Measurements from ENCODE around the gene REP15. TPM values are rescaled to one million over a fixed set of nuclear protein-coding genes. Genes with fewer than 3 reads are reported as not detected.

The REP15 gene
- total and polyA plus RNA-seq, 2 of the 4 experiments (the other 2 are of a cell fraction) = 0.48 to 2.2 TPM

DNA sequence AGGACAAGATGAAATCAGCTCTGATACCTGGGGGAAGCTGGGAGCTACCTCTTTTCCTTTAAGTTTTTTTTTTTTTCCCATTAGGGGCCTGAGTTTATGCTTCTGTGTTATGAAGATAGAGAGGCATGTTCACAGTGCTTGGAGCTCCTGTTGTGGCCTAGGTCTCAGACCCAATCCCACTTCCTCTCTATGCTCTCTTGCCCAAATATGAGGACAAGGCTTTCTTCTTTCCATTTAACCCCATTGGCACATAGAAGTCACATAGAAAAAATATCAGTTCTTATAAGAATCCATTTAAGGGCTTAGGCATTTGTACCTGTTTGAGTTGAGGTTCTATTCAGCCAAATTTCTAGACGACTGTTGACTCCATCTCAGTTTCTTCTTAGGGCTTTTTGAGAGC, 27.0 kb downstream of the REP15 start:
- Histone ChIP-seq H4K91ac (ENCODE audit: insufficient read depth, low read depth, low read length) (no peak overlapping the region), H3K4me3 (ENCODE audit: insufficient read depth, low read depth, low read length) (no peak overlapping the region), H2BK15ac (ENCODE audit: low read depth, low read length) (no peak overlapping the region), H3K23ac (ENCODE audit: low read depth, low read length) (no peak overlapping the region), H3K9ac (ENCODE audit: low read depth, low read length) (no peak overlapping the region), H2AK5ac (ENCODE audit: low read depth, low read length) (no peak overlapping the region), H3K4me2 (ENCODE audit: low read depth, low read length) (no peak overlapping the region), H2AK9ac (replicated peaks; ENCODE audit: low read depth, low read length, poor library complexity) (no peak overlapping the region), H3K9me3 (ENCODE audit: control insufficient read depth, insufficient read depth, low read length) (no peaks in the 10 kb centered on the region), H2AFZ (replicated peaks; ENCODE audit: low read length, poor library complexity) (no peak overlapping the region), H2BK120ac (ENCODE audit: low read depth, low read length) (no peak overlapping the region), H4K20me1 (ENCODE audit: insufficient read depth, low read length) (no peaks in the 10 kb centered on the region), H4K5ac (ENCODE audit: low read depth, low read length) (no peak overlapping the region), H3K4me1 (ENCODE audit: control insufficient read depth, insufficient read depth, low read length) (no peaks in the 10 kb centered on the region), H3K18ac (ENCODE audit: low read depth, low read length) (no peak overlapping the region), H3K27ac (ENCODE audit: insufficient read depth, low read length) (no peak overlapping the region), H3K27me3 (ENCODE audit: control insufficient read depth, insufficient read depth, low read length) (no peaks in the 10 kb centered on the region), H3K56ac (ENCODE audit: extremely low read depth, insufficient read depth, low read length) (no peak overlapping the region), H3K79me1 (ENCODE audit: low read depth in 1 of 2, low read length in 2 of 2) (peaks cover 12 to 17% of the 10 kb centered on the region in 2 experiments), H4K8ac (ENCODE audit: low read depth in 2 of 2, low read length in 2 of 2) (no peak overlapping the region), H3K14ac (replicated peaks; ENCODE audit: low read depth, low read length) (no peak overlapping the region), H3K4ac (ENCODE audit: low read depth, low read length) (no peak overlapping the region), H3K9me1 (ENCODE audit: insufficient read depth, low read length) (no peaks in the 10 kb centered on the region), H2BK5ac (ENCODE audit: low read depth, low read length, poor library complexity, severe bottlenecking) (no peak overlapping the region), H2BK20ac (ENCODE audit: low read depth, low read length) (no peak overlapping the region), H3K36me3 (ENCODE audit: control insufficient read depth, insufficient read depth, low read length) (peaks cover 23% of the 10 kb centered on the region)
- DNase-seq = no peak
- ChIA-PET CTCF (no interaction called here), POLR2A (ENCODE audit: unreplicated experiment) (no interaction called here)
- ATAC-seq (ENCODE audit: low read depth) = no peak
- intact Hi-C loops (cut with micrococcal nuclease) = no loop called here
- TF ChIP-seq CHD1 (IDR thresholded peaks at IDR 0.05; ENCODE audit: low read depth, low read length) (no peak), RFX5 (IDR thresholded peaks at IDR 0.05; ENCODE audit: low read depth, low read length) (no peak), SMC3 (IDR thresholded peaks at IDR 0.05; ENCODE audit: low read depth, low read length) (no peak), FOS (IDR thresholded peaks at IDR 0.05; ENCODE audit: low read depth, low read length) (no peak), NFE2L2 (IDR thresholded peaks at IDR 0.05; ENCODE audit: low read depth, low read length) (no peak), RAD21 (IDR thresholded peaks at IDR 0.05; ENCODE audit: low read length) (no peak)
- TF ChIP-seq, protein P1, sequence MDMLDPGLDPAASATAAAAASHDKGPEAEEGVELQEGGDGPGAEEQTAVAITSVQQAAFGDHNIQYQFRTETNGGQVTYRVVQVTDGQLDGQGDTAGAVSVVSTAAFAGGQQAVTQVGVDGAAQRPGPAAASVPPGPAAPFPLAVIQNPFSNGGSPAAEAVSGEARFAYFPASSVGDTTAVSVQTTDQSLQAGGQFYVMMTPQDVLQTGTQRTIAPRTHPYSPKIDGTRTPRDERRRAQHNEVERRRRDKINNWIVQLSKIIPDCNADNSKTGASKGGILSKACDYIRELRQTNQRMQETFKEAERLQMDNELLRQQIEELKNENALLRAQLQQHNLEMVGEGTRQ (IDR thresholded peaks at IDR 0.05; ENCODE audit: low read depth, low read length) = no peak
- TF ChIP-seq, protein P2, sequence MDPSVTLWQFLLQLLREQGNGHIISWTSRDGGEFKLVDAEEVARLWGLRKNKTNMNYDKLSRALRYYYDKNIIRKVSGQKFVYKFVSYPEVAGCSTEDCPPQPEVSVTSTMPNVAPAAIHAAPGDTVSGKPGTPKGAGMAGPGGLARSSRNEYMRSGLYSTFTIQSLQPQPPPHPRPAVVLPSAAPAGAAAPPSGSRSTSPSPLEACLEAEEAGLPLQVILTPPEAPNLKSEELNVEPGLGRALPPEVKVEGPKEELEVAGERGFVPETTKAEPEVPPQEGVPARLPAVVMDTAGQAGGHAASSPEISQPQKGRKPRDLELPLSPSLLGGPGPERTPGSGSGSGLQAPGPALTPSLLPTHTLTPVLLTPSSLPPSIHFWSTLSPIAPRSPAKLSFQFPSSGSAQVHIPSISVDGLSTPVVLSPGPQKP (IDR thresholded peaks at IDR 0.05; ENCODE audit: borderline replicate concordance, low read depth, low read length) = no peak
- TF ChIP-seq, protein P3, sequence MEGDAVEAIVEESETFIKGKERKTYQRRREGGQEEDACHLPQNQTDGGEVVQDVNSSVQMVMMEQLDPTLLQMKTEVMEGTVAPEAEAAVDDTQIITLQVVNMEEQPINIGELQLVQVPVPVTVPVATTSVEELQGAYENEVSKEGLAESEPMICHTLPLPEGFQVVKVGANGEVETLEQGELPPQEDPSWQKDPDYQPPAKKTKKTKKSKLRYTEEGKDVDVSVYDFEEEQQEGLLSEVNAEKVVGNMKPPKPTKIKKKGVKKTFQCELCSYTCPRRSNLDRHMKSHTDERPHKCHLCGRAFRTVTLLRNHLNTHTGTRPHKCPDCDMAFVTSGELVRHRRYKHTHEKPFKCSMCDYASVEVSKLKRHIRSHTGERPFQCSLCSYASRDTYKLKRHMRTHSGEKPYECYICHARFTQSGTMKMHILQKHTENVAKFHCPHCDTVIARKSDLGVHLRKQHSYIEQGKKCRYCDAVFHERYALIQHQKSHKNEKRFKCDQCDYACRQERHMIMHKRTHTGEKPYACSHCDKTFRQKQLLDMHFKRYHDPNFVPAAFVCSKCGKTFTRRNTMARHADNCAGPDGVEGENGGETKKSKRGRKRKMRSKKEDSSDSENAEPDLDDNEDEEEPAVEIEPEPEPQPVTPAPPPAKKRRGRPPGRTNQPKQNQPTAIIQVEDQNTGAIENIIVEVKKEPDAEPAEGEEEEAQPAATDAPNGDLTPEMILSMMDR (conservative IDR thresholded peaks at IDR 0.05; ENCODE audit: low read depth, low read length) = no peak
- WGBS, 2 experiments (ENCODE audit: extremely low coverage in 2 of 2, insufficient read length in 1 of 2) = no CpG with 5 or more reads among the region's 1 CpG
- dilution Hi-C loops (cut with HindIII; ENCODE audit: low sequenced_read_pairs, unreplicated experiment) = no loop called here
- in situ Hi-C loops (cut with MboI; ENCODE audit: low sequenced_read_pairs) = no loop called here
- BruUV-seq (replicated peaks) = no TSS peak

Measured in IMR-90 (cell line).